Hepatocyte (in vitro differentiated cells): Measurements from ENCODE around the gene GID8.
A peak's percentile ranks its signal among the peaks of the same experiment; 100 is the strongest.

Experiments used
- CTCF ChIP-seq: fragments of 200-600 bp; sonication (generic); IDR thresholded peaks from 2 replicates; pipeline ENCODE4 v1.5.1; 2016; ENCODE audit warnings: antibody characterized with exemption, mild to moderate bottlenecking; ENCODE audit not compliant: poor library complexity
- EZH2 ChIP-seq: fragments of 200-600 bp; sonication (generic); IDR thresholded peaks from 2 replicates; pipeline ENCODE4 v1.6.1; 2016; ENCODE audit warnings: antibody characterized with exemption, mild to moderate bottlenecking, borderline replicate concordance
- EZH2phosphoT487 ChIP-seq: fragments of 200-600 bp; sonication (generic); IDR thresholded peaks from one replicate; pipeline ENCODE4 v1.6.1; 2018; ENCODE audit warnings: antibody characterized with exemption, mild to moderate bottlenecking, low read depth, moderate library complexity; ENCODE audit not compliant: unreplicated experiment, severe bottlenecking

- TF ChIP-seq CTCF = peak; percentile 41
- TF ChIP-seq EZH2 = no peak
- TF ChIP-seq EZH2phosphoT487 = no peak
Observed at GRCh38 chr20:62921119-62921687, 16.7 kb upstream of the GID8 start.
